HFFc6 (cell line): ENCODE results near the gene ARFGEF2. TPM values are rescaled to one million over a fixed set of nuclear protein-coding genes. Genes with fewer than 3 reads are reported as not detected.
A peak's percentile ranks its signal among the peaks of the same experiment; 100 is the strongest.

Experiments
- DNase-seq: peaks from one replicate; pipeline ENCODE4 v3.0.0-alpha.2; 2018
- H3K27ac Mint-ChIP-seq: 2 replicates; pipeline ENCODE4 v1.8.0; 2020; ENCODE audit warnings: mild to moderate bottlenecking, mixed read lengths
- H3K27me3 Mint-ChIP-seq: 2 replicates; pipeline ENCODE4 v1.8.0; 2021; ENCODE audit warnings: mild to moderate bottlenecking, moderate library complexity, mixed read lengths; ENCODE audit not compliant: insufficient read depth
- H3K36me3 Mint-ChIP-seq: 2 replicates; pipeline ENCODE4 v1.8.0; 2021; ENCODE audit warnings: low read depth, mixed read lengths
- H3K4me1 Mint-ChIP-seq: 2 replicates; pipeline ENCODE4 v1.8.0; 2020; ENCODE audit warnings: low read depth, mixed read lengths
- H3K4me3 Mint-ChIP-seq: 2 replicates; pipeline ENCODE4 v1.8.0; 2020; ENCODE audit warnings: mild to moderate bottlenecking, moderate library complexity, mixed read lengths
- H3K9me3 Mint-ChIP-seq: 2 replicates; pipeline ENCODE4 v1.8.0; 2020; ENCODE audit warnings: mild to moderate bottlenecking, mixed read lengths
- total RNA-seq, 6 experiments: library from RNA; stranded (reverse); fragmentation: NEBNext Ultra II Directional; extraction: Animal tissue kit (Norgen Biotek cat#: 25700); gene quantifications; 2 replicates in 1 of 6; 3 replicates in 5 of 6; pipeline ENCODE4 v1.2.3, GENCODE V29; 2021
- TF ChIP-seq, protein P1 (sequence below): fragments of 200-600 bp; sonication (generic); IDR thresholded peaks from 2 replicates; pipeline ENCODE4 v1.5.0; 2021; ENCODE audit warnings: antibody characterized with exemption, mild to moderate bottlenecking

Gene ARFGEF2
- total RNA-seq, 6 experiments from 2014 or later, result 25.4 to 28.3 (median 26.2) TPM

DNA sequence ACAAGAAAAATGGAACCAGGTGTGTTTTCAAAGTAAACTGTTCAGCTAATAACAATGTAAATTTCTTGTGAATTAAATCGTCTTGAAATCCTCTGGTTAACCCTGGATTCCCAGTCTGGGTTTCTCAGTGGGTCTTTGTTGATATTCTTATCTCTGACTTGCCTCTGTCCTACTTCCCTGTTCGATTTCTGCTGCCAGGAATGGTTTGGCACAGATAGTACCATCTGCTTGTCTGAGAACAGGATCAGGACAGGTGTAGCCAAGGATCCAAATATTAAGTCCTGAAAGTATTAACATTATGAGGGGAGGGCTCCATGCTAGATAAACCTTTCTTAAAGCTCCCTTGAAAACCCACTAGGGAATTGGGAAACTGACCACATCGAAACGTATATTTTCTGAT is 30.1 kb downstream of the ARFGEF2 start:
- no peak for DNase-seq
- Mint-ChIP-seq H3K36me3 (peaks cover 28% of the 10 kb centered on the region), H3K27ac (no peak overlapping the region), H3K4me1 (no peaks in the 10 kb centered on the region), H3K4me3 (no peak overlapping the region), H3K27me3 (no peaks in the 10 kb centered on the region), H3K9me3 (no peaks in the 10 kb centered on the region)
- TF ChIP-seq, protein P1, sequence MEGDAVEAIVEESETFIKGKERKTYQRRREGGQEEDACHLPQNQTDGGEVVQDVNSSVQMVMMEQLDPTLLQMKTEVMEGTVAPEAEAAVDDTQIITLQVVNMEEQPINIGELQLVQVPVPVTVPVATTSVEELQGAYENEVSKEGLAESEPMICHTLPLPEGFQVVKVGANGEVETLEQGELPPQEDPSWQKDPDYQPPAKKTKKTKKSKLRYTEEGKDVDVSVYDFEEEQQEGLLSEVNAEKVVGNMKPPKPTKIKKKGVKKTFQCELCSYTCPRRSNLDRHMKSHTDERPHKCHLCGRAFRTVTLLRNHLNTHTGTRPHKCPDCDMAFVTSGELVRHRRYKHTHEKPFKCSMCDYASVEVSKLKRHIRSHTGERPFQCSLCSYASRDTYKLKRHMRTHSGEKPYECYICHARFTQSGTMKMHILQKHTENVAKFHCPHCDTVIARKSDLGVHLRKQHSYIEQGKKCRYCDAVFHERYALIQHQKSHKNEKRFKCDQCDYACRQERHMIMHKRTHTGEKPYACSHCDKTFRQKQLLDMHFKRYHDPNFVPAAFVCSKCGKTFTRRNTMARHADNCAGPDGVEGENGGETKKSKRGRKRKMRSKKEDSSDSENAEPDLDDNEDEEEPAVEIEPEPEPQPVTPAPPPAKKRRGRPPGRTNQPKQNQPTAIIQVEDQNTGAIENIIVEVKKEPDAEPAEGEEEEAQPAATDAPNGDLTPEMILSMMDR, result no peak

DNA sequence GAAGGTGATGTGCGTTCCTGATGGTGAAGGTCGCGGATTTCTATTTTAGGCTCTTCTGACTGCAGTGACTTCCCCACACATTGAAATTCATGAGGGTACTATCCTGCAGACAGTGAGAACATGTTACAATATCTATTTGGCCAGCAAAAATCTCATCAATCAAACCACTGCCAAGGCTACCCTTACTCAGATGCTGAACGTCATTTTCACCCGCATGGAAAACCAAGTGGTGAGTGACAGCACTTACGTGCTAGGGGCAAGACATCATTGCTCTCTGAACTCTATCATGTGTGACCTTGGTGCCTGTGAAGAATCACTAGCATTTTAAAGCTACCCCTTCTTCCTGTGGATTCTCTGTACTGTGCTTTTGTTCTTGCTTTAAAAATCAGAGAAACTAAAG is 31.1 kb downstream of the ARFGEF2 start:
- H3K4me3 Mint-ChIP-seq, result no peak overlapping the region
- no peak overlapping the region for H3K27ac Mint-ChIP-seq
- TF ChIP-seq, protein P1, result no peak
- DNase-seq, result no peak
- peaks cover 3% of the 10 kb centered on the region; the same call in 1 of the 2 replicates for H3K27me3 Mint-ChIP-seq
- no peaks in the 10 kb centered on the region for H3K9me3 Mint-ChIP-seq
- H3K4me1 Mint-ChIP-seq, result no peaks in the 10 kb centered on the region
- peaks cover 36% of the 10 kb centered on the region for H3K36me3 Mint-ChIP-seq

DNA sequence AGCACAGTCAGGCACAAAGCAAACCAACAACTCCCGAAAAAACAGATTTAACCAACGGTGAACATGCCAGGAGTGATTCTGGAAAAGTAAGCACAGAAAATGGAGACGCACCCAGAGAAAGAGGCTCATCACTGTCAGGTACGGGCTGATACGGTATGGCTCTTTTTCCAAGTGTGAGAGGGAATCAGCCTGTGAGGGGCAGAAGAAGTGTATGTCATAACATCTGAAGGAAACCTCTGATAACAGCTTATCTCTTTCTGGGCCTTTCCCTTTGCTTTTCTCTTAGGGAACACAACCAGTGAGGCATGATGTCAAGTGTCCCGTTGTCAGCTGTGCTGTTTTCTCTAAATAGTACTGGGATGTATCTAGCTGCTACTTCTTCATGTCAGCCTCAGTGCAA is 32.1 kb downstream of the ARFGEF2 start:
- no peak for DNase-seq
- no peaks in the 10 kb centered on the region for H3K9me3 Mint-ChIP-seq
- H3K27me3 Mint-ChIP-seq, result peaks cover 3% of the 10 kb centered on the region; the same call in 1 of the 2 replicates
- H3K36me3 Mint-ChIP-seq, result peaks cover 34% of the 10 kb centered on the region
- no peak overlapping the region for H3K4me3 Mint-ChIP-seq
- H3K4me1 Mint-ChIP-seq, result no peaks in the 10 kb centered on the region
- TF ChIP-seq, protein P1, result no peak
- H3K27ac Mint-ChIP-seq, result no peak overlapping the region

DNA sequence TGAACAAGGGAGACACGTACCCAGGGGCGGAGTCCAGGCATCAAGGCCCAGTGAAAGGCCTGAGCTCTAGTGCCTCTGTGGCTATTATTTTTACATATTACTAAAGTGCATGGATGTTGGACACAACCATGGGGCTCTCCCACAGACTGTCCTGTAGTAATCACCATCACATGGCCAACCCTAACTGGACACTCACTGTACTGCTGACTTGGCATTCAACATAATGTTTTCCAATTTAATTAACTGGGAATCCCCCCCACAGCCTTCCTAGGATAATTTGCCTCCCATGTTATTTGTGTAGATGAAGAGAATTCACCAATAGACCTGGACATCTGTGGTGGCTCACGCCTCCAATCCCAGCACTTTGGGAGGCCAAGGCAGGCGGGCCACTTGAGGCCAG is 34.5 kb downstream of the ARFGEF2 start:
- H3K4me1 Mint-ChIP-seq, result no peaks in the 10 kb centered on the region
- peaks cover 3% of the 10 kb centered on the region; the same call in 1 of the 2 replicates for H3K27me3 Mint-ChIP-seq
- H3K36me3 Mint-ChIP-seq, result peaks cover 39% of the 10 kb centered on the region

DNA sequence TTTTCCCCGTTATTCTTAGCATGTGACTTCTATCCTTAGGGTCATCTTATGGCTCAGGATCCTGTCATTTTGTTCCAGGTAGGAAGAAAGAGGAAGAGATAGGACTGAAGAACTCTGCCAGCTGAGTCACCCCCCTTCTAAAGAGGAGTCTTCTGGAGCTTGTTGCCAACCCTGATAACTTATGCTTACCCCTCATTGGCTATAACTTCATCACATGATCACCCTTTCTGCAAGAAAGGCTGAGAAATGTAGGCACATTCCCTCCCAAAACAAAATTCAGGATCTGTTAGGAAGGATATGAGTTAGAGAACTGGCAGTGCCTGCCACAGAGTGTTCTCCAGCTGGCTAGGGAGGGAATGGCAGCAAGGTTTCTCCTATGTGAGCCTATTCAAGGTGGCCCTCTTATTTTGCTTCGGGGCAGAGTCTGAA is 35.6 kb downstream of the ARFGEF2 start:
- DNase-seq, result no peak
- Mint-ChIP-seq H3K9me3 (no peaks in the 10 kb centered on the region), H3K36me3 (peaks cover 35% of the 10 kb centered on the region), H3K4me1 (no peaks in the 10 kb centered on the region), H3K27me3 (peaks cover 3% of the 10 kb centered on the region; the same call in 1 of the 2 replicates), H3K27ac (peak overlapping the region; percentile 44; the same call in 1 of the 2 replicates), H3K4me3 (no peak overlapping the region)
- TF ChIP-seq, protein P1, result no peak

More for the DNA sequence above, 34.5 kb downstream of the ARFGEF2 start:
- Mint-ChIP-seq H3K27ac (no peak overlapping the region), H3K4me3 (no peak overlapping the region), H3K9me3 (no peaks in the 10 kb centered on the region)
- DNase-seq, result no peak
- TF ChIP-seq, protein P1, result no peak
